Retinal pigment epithelial cell (primary cell): ENCODE results near the gene ABTB1.
"Not testable (repeated sequence)": the region's sequence is repeated elsewhere in the genome, so short reads cannot be mapped to it uniquely, and the experiment has no call there.

Experiments
- DNase-seq: peaks from one replicate; pipeline ENCODE4 v3.0.0-alpha.2; 2010; ENCODE audit warnings: low read depth
- H3K4me3 ChIP-seq: 2 replicates; pipeline ENCODE4 v1.5.1; 2011; ENCODE audit warnings: mild to moderate bottlenecking, low read length, control low read depth, moderate library complexity
- CTCF ChIP-seq: conservative IDR thresholded peaks from 2 replicates; pipeline ENCODE4 v1.5.1; 2011; ENCODE audit warnings: low read depth, low read length, control low read depth, inconsistent platforms

ABTB1 gene

GRCh38 chr3:127677541-127678314 is 5.0 kb downstream of the ABTB1 start:
- no peak for TF ChIP-seq CTCF
- no peak overlapping the region for H3K4me3 ChIP-seq
- no peak for DNase-seq

GRCh38 chr3:127678315-127678599 is 5.5 kb downstream of the ABTB1 start:
- no peak overlapping the region for H3K4me3 ChIP-seq
- no peak for TF ChIP-seq CTCF
- no peak for DNase-seq

GRCh38 chr3:127678611-127679533 is 6.1 kb downstream of the ABTB1 start:
- H3K4me3 ChIP-seq, result no peak overlapping the region
- TF ChIP-seq CTCF, result no peak
- no peak for DNase-seq

GRCh38 chr3:127679534-127680145 is 6.9 kb downstream of the ABTB1 start:
- TF ChIP-seq CTCF, result peak; percentile 30
- DNase-seq, result no peak
- no peak overlapping the region for H3K4me3 ChIP-seq

GRCh38 chr3:127680146-127680661 is 7.5 kb downstream of the ABTB1 start:
- no peak overlapping the region for H3K4me3 ChIP-seq
- no peak for DNase-seq
- TF ChIP-seq CTCF, result no peak

GRCh38 chr3:127680798-127681221 is 8.1 kb downstream of the ABTB1 start:
- no peak overlapping the region for H3K4me3 ChIP-seq
- DNase-seq, result no peak
- TF ChIP-seq CTCF, result no peak

GRCh38 chr3:127682175-127682554 is 9.4 kb downstream of the ABTB1 start:
- H3K4me3 ChIP-seq, DNase-seq: not testable (repeated sequence)
